ENCODE data around the gene OR5B21.
A peak's percentile ranks its signal among the peaks of the same experiment; 100 is the strongest.

Gene OR5B21

GRCh38 chr11:58508005-58508404, at the start of gene OR5B21:
Gene OR5B21, minus strand, starts transcription at chr11:58508105. Its CDS starts 0 bp downstream, at chr11:58508105.
- no peak for DNase-seq

- no peak for DNase-seq
Measured at GRCh38 chr11:58549644-58550043, 41.7 kb upstream of the OR5B21 start.

GRCh38 chr11:58546841-58547240, 38.9 kb upstream of the OR5B21 start:
- DNase-seq: no peak

GRCh38 chr11:58531865-58532341, 24.0 kb upstream of the OR5B21 start:
- no peak for DNase-seq

- DNase-seq: no peak
Measured at GRCh38 chr11:58530236-58530635, 22.3 kb upstream of the OR5B21 start.

- DNase-seq: no peak
Measured at GRCh38 chr11:58527429-58527828, 19.5 kb upstream of the OR5B21 start.

GRCh38 chr11:58526721-58527120, 18.8 kb upstream of the OR5B21 start:
- DNase-seq: no peak

- no peak for DNase-seq
Measured at GRCh38 chr11:58525037-58525614, 17.2 kb upstream of the OR5B21 start.

- peak; percentile 26 to 35 for DNase-seq
Measured at GRCh38 chr11:58524232-58525036, 16.5 kb upstream of the OR5B21 start.

GRCh38 chr11:58513747-58514367, 6.0 kb upstream of the OR5B21 start:
- DNase-seq: no peak

- no peak for DNase-seq
Measured at GRCh38 chr11:58511636-58512035, 3.7 kb upstream of the OR5B21 start.

- no peak for DNase-seq
Measured at GRCh38 chr11:58509748-58510147, 1.8 kb upstream of the OR5B21 start.

- DNase-seq: no peak
Measured at GRCh38 chr11:58508814-58509213, 909 bp upstream of the OR5B21 start.

GRCh38 chr11:58507355-58507754, 550 bp downstream of the OR5B21 start:
- DNase-seq: no peak

- no peak for DNase-seq
Measured at GRCh38 chr11:58506935-58507334, 970 bp downstream of the OR5B21 start.

GRCh38 chr11:58505849-58506248, 2.1 kb downstream of the OR5B21 start:
- no peak for DNase-seq

GRCh38 chr11:58504232-58504631, 3.7 kb downstream of the OR5B21 start:
- no peak for DNase-seq

GRCh38 chr11:58503361-58503856, 4.5 kb downstream of the OR5B21 start:
- DNase-seq: no peak

GRCh38 chr11:58502004-58502403, 5.9 kb downstream of the OR5B21 start:
- DNase-seq: no peak

GRCh38 chr11:58498464-58498863, 9.4 kb downstream of the OR5B21 start:
- no peak for DNase-seq

- DNase-seq: no peak
Measured at GRCh38 chr11:58497951-58498350, 10.0 kb downstream of the OR5B21 start.

GRCh38 chr11:58495906-58496305, 12.0 kb downstream of the OR5B21 start:
- DNase-seq: no peak

GRCh38 chr11:58494101-58494500, 13.8 kb downstream of the OR5B21 start:
- DNase-seq: no peak

GRCh38 chr11:58493676-58494075, 14.2 kb downstream of the OR5B21 start:
- no peak for DNase-seq

Measured in stimulated activated CD4-positive, alpha-beta T cell treated with anti-CD3 and anti-CD28 coated beads, Interleukin-2, amount 100 ng/mL, for 48 hours (primary cell).